ENCODE measurements around the gene SYNPO.

The SYNPO gene

GRCh38 chr5:150670275-150670947, 30.0 kb downstream of the SYNPO start:
- DNase-seq: no peak
- H3K9me3 ChIP-seq (ENCODE audit: control insufficient read depth, low read length): no peaks in the 10 kb centered on the region
- H3K27ac ChIP-seq (ENCODE audit: insufficient read depth, low read length, poor library complexity, severe bottlenecking): no peak overlapping the region
- H3K36me3 ChIP-seq (ENCODE audit: control insufficient read depth, insufficient read depth, low read length): no peaks in the 10 kb centered on the region
- peaks cover 18% of the 10 kb centered on the region for H3K27me3 ChIP-seq (replicated peaks; ENCODE audit: control insufficient read depth, insufficient read depth, low read length, poor library complexity, severe bottlenecking)
- H3K4me1 ChIP-seq (ENCODE audit: control insufficient read depth, insufficient read depth, low read length, poor library complexity, severe bottlenecking): peaks cover 11% of the 10 kb centered on the region
- no peak overlapping the region for H3K4me3 ChIP-seq (ENCODE audit: insufficient read depth, low read depth, low read length, poor library complexity, severe bottlenecking)

GRCh38 chr5:150670948-150671310, 30.5 kb downstream of the SYNPO start:
- no peak for DNase-seq
- Histone ChIP-seq H3K9me3 (ENCODE audit: control insufficient read depth, low read length) (no peaks in the 10 kb centered on the region), H3K27ac (ENCODE audit: insufficient read depth, low read length, poor library complexity, severe bottlenecking) (no peak overlapping the region), H3K4me1 (ENCODE audit: control insufficient read depth, insufficient read depth, low read length, poor library complexity, severe bottlenecking) (peaks cover 11% of the 10 kb centered on the region), H3K36me3 (ENCODE audit: control insufficient read depth, insufficient read depth, low read length) (no peaks in the 10 kb centered on the region), H3K4me3 (ENCODE audit: insufficient read depth, low read depth, low read length, poor library complexity, severe bottlenecking) (no peak overlapping the region), H3K27me3 (replicated peaks; ENCODE audit: control insufficient read depth, insufficient read depth, low read length, poor library complexity, severe bottlenecking) (peaks cover 18% of the 10 kb centered on the region)

DNA sequence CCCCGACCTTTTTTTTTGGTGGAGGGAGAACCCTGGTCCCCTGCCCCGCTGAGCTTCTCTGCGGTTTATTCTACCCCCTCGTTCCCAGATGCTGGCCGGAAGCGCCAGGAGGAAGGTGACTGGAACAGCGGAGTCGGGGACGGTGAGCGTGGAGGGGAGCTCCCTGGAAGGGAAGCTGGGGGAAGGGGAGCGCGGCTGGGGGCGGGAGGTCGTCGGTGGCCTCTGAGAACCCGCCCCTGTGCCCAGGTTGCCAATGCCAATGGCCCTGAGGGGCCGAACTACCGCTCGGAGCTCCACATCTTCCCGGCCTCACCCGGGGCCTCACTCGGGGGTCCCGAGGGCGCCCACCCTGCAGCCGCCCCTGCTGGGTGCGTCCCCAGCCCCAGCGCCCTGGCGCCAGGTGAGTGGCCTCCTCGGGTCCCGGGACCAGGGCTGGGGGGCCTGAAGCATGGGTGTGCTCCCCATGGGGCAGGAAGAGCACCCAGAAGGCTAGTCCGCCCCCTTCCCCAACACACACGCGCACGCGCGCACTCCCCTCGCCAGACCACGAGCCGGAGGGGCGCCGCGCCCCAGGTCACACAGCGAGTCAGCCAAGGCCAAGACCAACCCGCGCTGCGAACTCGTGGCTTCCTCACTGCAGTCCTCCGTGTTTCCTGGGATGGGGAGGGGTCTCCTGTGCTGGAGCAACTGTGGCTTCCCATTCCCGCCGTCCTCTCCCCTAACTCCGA, 31.2 kb downstream of the SYNPO start:
- no peaks in the 10 kb centered on the region for H3K9me3 ChIP-seq (ENCODE audit: control insufficient read depth, low read length)
- peaks cover 11% of the 10 kb centered on the region for H3K4me1 ChIP-seq (ENCODE audit: control insufficient read depth, insufficient read depth, low read length, poor library complexity, severe bottlenecking)
- peaks cover 18% of the 10 kb centered on the region for H3K27me3 ChIP-seq (replicated peaks; ENCODE audit: control insufficient read depth, insufficient read depth, low read length, poor library complexity, severe bottlenecking)
- peak overlapping the region; percentile 68 for H3K4me3 ChIP-seq (ENCODE audit: insufficient read depth, low read depth, low read length, poor library complexity, severe bottlenecking)
- no peaks in the 10 kb centered on the region for H3K36me3 ChIP-seq (ENCODE audit: control insufficient read depth, insufficient read depth, low read length)
- no peak for DNase-seq
- no peak overlapping the region for H3K27ac ChIP-seq (ENCODE audit: insufficient read depth, low read length, poor library complexity, severe bottlenecking)

GRCh38 chr5:150672237-150672883, 31.9 kb downstream of the SYNPO start:
- H3K27me3 ChIP-seq (replicated peaks; ENCODE audit: control insufficient read depth, insufficient read depth, low read length, poor library complexity, severe bottlenecking): peaks cover 18% of the 10 kb centered on the region
- H3K4me1 ChIP-seq (ENCODE audit: control insufficient read depth, insufficient read depth, low read length, poor library complexity, severe bottlenecking): peaks cover 11% of the 10 kb centered on the region
- no peaks in the 10 kb centered on the region for H3K36me3 ChIP-seq (ENCODE audit: control insufficient read depth, insufficient read depth, low read length)
- H3K4me3 ChIP-seq (ENCODE audit: insufficient read depth, low read depth, low read length, poor library complexity, severe bottlenecking): peak overlapping the region; percentile 68
- H3K27ac ChIP-seq (ENCODE audit: insufficient read depth, low read length, poor library complexity, severe bottlenecking): no peak overlapping the region
- H3K9me3 ChIP-seq (ENCODE audit: control insufficient read depth, low read length): no peaks in the 10 kb centered on the region
- no peak for DNase-seq

GRCh38 chr5:150672884-150673275, 32.4 kb downstream of the SYNPO start:
- no peak overlapping the region for H3K4me3 ChIP-seq (ENCODE audit: insufficient read depth, low read depth, low read length, poor library complexity, severe bottlenecking)
- no peaks in the 10 kb centered on the region for H3K9me3 ChIP-seq (ENCODE audit: control insufficient read depth, low read length)
- no peak for DNase-seq
- H3K36me3 ChIP-seq (ENCODE audit: control insufficient read depth, insufficient read depth, low read length): no peaks in the 10 kb centered on the region
- peaks cover 18% of the 10 kb centered on the region for H3K27me3 ChIP-seq (replicated peaks; ENCODE audit: control insufficient read depth, insufficient read depth, low read length, poor library complexity, severe bottlenecking)
- H3K4me1 ChIP-seq (ENCODE audit: control insufficient read depth, insufficient read depth, low read length, poor library complexity, severe bottlenecking): peaks cover 11% of the 10 kb centered on the region
- H3K27ac ChIP-seq (ENCODE audit: insufficient read depth, low read length, poor library complexity, severe bottlenecking): no peak overlapping the region

GRCh38 chr5:150674341-150674821, 33.9 kb downstream of the SYNPO start:
- H3K27me3 ChIP-seq (replicated peaks; ENCODE audit: control insufficient read depth, insufficient read depth, low read length, poor library complexity, severe bottlenecking): peaks cover 18% of the 10 kb centered on the region
- H3K36me3 ChIP-seq (ENCODE audit: control insufficient read depth, insufficient read depth, low read length): no peaks in the 10 kb centered on the region
- no peak overlapping the region for H3K4me3 ChIP-seq (ENCODE audit: insufficient read depth, low read depth, low read length, poor library complexity, severe bottlenecking)
- no peak for DNase-seq
- peaks cover 11% of the 10 kb centered on the region for H3K4me1 ChIP-seq (ENCODE audit: control insufficient read depth, insufficient read depth, low read length, poor library complexity, severe bottlenecking)
- H3K9me3 ChIP-seq (ENCODE audit: control insufficient read depth, low read length): no peaks in the 10 kb centered on the region
- no peak overlapping the region for H3K27ac ChIP-seq (ENCODE audit: insufficient read depth, low read length, poor library complexity, severe bottlenecking)

DNA sequence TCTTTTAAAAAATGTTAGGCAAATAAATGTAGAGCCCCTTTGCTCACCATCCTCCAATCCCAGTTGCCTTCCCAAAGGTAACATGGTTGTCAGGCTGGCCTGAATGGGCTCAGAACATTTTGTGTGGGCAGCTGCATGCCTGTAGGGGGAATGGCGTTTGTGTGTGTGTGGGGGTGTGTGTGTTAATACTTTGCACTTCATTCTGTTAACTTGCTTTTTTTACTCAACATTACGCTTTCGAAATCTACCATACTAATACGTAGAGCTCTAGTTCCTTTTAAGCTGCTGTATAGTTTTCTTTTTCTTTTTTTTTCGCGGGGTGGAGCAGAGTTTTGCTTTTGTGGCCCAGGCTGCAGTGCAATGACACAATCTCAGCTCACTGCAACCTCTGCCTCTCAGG, 34.6 kb downstream of the SYNPO start:
- no peaks in the 10 kb centered on the region for H3K9me3 ChIP-seq (ENCODE audit: control insufficient read depth, low read length)
- DNase-seq: no peak
- H3K27me3 ChIP-seq (replicated peaks; ENCODE audit: control insufficient read depth, insufficient read depth, low read length, poor library complexity, severe bottlenecking): peaks cover 18% of the 10 kb centered on the region
- peaks cover 11% of the 10 kb centered on the region for H3K4me1 ChIP-seq (ENCODE audit: control insufficient read depth, insufficient read depth, low read length, poor library complexity, severe bottlenecking)
- H3K36me3 ChIP-seq (ENCODE audit: control insufficient read depth, insufficient read depth, low read length): no peaks in the 10 kb centered on the region
- no peak overlapping the region for H3K4me3 ChIP-seq (ENCODE audit: insufficient read depth, low read depth, low read length, poor library complexity, severe bottlenecking)
- no peak overlapping the region for H3K27ac ChIP-seq (ENCODE audit: insufficient read depth, low read length, poor library complexity, severe bottlenecking)

DNA sequence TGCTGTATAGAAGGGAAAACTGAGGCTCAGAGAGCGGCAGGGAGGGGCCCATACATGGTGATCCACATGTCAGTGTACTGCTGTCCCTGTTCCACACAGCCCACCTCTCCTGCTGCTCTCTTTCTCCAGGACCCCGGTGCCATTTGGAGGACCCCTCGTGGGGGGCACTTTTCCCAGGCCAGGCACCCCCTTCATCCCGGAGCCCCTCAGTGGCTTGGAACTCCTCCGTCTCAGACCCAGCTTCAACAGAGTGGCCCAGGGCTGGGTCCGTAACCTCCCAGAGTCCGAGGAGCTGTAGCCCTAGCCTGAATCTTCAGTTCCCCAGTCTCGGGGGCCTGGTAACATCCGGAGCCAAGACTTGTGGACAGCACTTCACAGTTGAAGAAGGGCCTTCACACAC, 36.1 kb downstream of the SYNPO start:
- Histone ChIP-seq H3K27me3 (replicated peaks; ENCODE audit: control insufficient read depth, insufficient read depth, low read length, poor library complexity, severe bottlenecking) (peaks cover 8% of the 10 kb centered on the region), H3K27ac (ENCODE audit: insufficient read depth, low read length, poor library complexity, severe bottlenecking) (no peak overlapping the region)
- DNase-seq: no peak

DNA sequence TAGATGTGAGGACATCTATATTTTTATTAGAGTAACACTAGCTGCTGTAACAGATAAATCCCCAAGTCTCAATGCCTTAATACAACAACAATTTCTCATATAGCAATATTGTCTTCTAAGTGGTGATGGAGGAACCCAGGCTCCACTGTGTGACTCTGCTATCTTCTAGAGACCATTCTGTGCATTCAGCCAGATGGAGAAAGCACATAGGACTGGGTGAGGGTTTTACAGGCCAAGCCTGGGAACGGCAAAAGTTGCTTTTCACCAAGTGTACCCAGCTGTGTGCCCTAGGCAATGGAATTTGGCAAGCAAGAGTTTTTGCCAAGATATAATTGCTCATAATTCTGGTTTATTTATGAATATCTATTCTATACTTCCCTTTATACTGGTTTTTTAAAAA, 48.7 kb downstream of the SYNPO start:
- no peaks in the 10 kb centered on the region for H3K9me3 ChIP-seq (ENCODE audit: control insufficient read depth, low read length)
- DNase-seq: no peak
- no peaks in the 10 kb centered on the region for H3K4me1 ChIP-seq (ENCODE audit: control insufficient read depth, insufficient read depth, low read length, poor library complexity, severe bottlenecking)
- H3K27me3 ChIP-seq (replicated peaks; ENCODE audit: control insufficient read depth, insufficient read depth, low read length, poor library complexity, severe bottlenecking): no peaks in the 10 kb centered on the region
- no peak overlapping the region for H3K4me3 ChIP-seq (ENCODE audit: insufficient read depth, low read depth, low read length, poor library complexity, severe bottlenecking)
- H3K36me3 ChIP-seq (ENCODE audit: control insufficient read depth, insufficient read depth, low read length): peaks cover 43% of the 10 kb centered on the region
- H3K27ac ChIP-seq (ENCODE audit: insufficient read depth, low read length, poor library complexity, severe bottlenecking): no peak overlapping the region

More for the DNA sequence above, 36.1 kb downstream of the SYNPO start:
- no peak overlapping the region for H3K4me3 ChIP-seq (ENCODE audit: insufficient read depth, low read depth, low read length, poor library complexity, severe bottlenecking)
- H3K9me3 ChIP-seq (ENCODE audit: control insufficient read depth, low read length): no peaks in the 10 kb centered on the region
- H3K4me1 ChIP-seq (ENCODE audit: control insufficient read depth, insufficient read depth, low read length, poor library complexity, severe bottlenecking): peaks cover 6% of the 10 kb centered on the region
- no peaks in the 10 kb centered on the region for H3K36me3 ChIP-seq (ENCODE audit: control insufficient read depth, insufficient read depth, low read length)

DNA sequence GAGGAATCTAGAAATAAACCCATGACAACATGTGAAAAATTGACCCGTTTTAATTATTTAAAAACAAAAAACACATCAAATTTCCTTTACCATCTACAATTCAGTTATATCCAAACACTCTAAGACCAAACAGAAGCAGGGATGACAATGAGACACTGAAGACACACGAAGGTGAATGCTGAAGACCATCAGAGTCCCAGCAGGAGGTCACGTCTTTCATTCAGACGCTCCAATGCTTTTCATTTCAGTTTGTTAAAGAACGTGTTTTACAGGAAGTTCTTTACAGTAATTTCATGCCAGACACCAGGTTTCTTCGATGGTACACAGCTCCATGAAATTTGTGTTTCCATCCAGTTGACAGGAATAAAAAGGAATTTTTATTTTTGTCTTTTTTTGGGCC, 50.3 kb downstream of the SYNPO start:
- no peaks in the 10 kb centered on the region for H3K9me3 ChIP-seq (ENCODE audit: control insufficient read depth, low read length)
- DNase-seq: no peak
- no peak overlapping the region for H3K4me3 ChIP-seq (ENCODE audit: insufficient read depth, low read depth, low read length, poor library complexity, severe bottlenecking)
- H3K36me3 ChIP-seq (ENCODE audit: control insufficient read depth, insufficient read depth, low read length): peaks cover 59% of the 10 kb centered on the region
- H3K27me3 ChIP-seq (replicated peaks; ENCODE audit: control insufficient read depth, insufficient read depth, low read length, poor library complexity, severe bottlenecking): no peaks in the 10 kb centered on the region
- no peak overlapping the region for H3K27ac ChIP-seq (ENCODE audit: insufficient read depth, low read length, poor library complexity, severe bottlenecking)
- no peaks in the 10 kb centered on the region for H3K4me1 ChIP-seq (ENCODE audit: control insufficient read depth, insufficient read depth, low read length, poor library complexity, severe bottlenecking)

All from effector memory CD4-positive, alpha-beta T cell (primary cell).